Measurements from ENCODE around the gene CCNF.
A peak's percentile ranks its signal among the peaks of the same experiment; 100 is the strongest.
"Not testable (repeated sequence)": the region's sequence is repeated elsewhere in the genome, so short reads cannot be mapped to it uniquely, and the experiment has no call there.

Gene CCNF

GRCh38 chr16:2429034-2429770 is at the start of gene CCNF:
Gene CCNF, plus strand, starts transcription at chr16:2429447. Its CDS starts 35 bp downstream, at chr16:2429482.
- peaks cover 17% of the 10 kb centered on the region for H3K4me1 ChIP-seq
- no peaks in the 10 kb centered on the region for H3K9me3 ChIP-seq
- in situ Hi-C loops (cut with MboI; ENCODE audit: low sequenced_read_pairs), result no loop called here
- H3K27me3 ChIP-seq (ENCODE audit: low read depth), result no peaks in the 10 kb centered on the region
- peaks cover 44% of the 10 kb centered on the region for H3K36me3 ChIP-seq (replicated peaks)
- DNase-seq (ENCODE audit: low spot score in 2 of 2), result peak; percentile 95 to 99
- H3K4me3 ChIP-seq, result peak within 1 kb of the TSS; percentile 89

- Histone ChIP-seq H3K36me3 (replicated peaks) (no peaks in the 10 kb centered on the region), H3K4me1 (no peaks in the 10 kb centered on the region), H3K9me3 (no peaks in the 10 kb centered on the region), H3K27me3 (ENCODE audit: low read depth) (peaks cover 9% of the 10 kb centered on the region), H3K4me3 (no peak overlapping the region)
- in situ Hi-C loops (cut with MboI; ENCODE audit: low sequenced_read_pairs), result no loop called here
- no peak for DNase-seq (ENCODE audit: low spot score in 2 of 2)
These were observed 45.7 kb upstream of the CCNF start for GRCh38 chr16:2383501-2383900.

GRCh38 chr16:2384426-2384825 is 44.8 kb upstream of the CCNF start:
- no peaks in the 10 kb centered on the region for H3K4me1 ChIP-seq
- H3K27me3 ChIP-seq (ENCODE audit: low read depth), result peaks cover 9% of the 10 kb centered on the region
- in situ Hi-C loops (cut with MboI; ENCODE audit: low sequenced_read_pairs), result no loop called here
- H3K4me3 ChIP-seq, result no peak overlapping the region
- H3K9me3 ChIP-seq, result no peaks in the 10 kb centered on the region
- H3K36me3 ChIP-seq (replicated peaks), result no peaks in the 10 kb centered on the region
- DNase-seq (ENCODE audit: low spot score in 2 of 2), result no peak

GRCh38 chr16:2385190-2385836 is 43.9 kb upstream of the CCNF start:
- no peak for DNase-seq (ENCODE audit: low spot score in 2 of 2)
- in situ Hi-C loops (cut with MboI; ENCODE audit: low sequenced_read_pairs), result no loop called here
- no peaks in the 10 kb centered on the region for H3K36me3 ChIP-seq (replicated peaks)

GRCh38 chr16:2385982-2386381 is 43.3 kb upstream of the CCNF start:
- H3K36me3 ChIP-seq (replicated peaks); H3K9me3 ChIP-seq; H3K4me1 ChIP-seq; H3K4me3 ChIP-seq; in situ Hi-C loops (cut with MboI; ENCODE audit: low sequenced_read_pairs); DNase-seq (ENCODE audit: low spot score in 2 of 2); H3K27me3 ChIP-seq (ENCODE audit: low read depth): not testable (repeated sequence)

More at GRCh38 chr16:2385190-2385836, 43.9 kb upstream of the CCNF start:
- H3K27me3 ChIP-seq (ENCODE audit: low read depth), result peaks cover 9% of the 10 kb centered on the region
- H3K9me3 ChIP-seq, result no peaks in the 10 kb centered on the region
- no peak overlapping the region for H3K4me3 ChIP-seq
- no peaks in the 10 kb centered on the region for H3K4me1 ChIP-seq

GRCh38 chr16:2386990-2387389 is 42.3 kb upstream of the CCNF start:
- in situ Hi-C loops (cut with MboI; ENCODE audit: low sequenced_read_pairs), result no loop called here
- H3K36me3 ChIP-seq (replicated peaks), result no peaks in the 10 kb centered on the region

GRCh38 chr16:2388139-2388874 is 40.9 kb upstream of the CCNF start:
- Histone ChIP-seq H3K9me3 (no peaks in the 10 kb centered on the region), H3K27me3 (ENCODE audit: low read depth) (no peaks in the 10 kb centered on the region), H3K4me3 (no peak overlapping the region), H3K4me1 (no peaks in the 10 kb centered on the region), H3K36me3 (replicated peaks) (no peaks in the 10 kb centered on the region)
- no peak for DNase-seq (ENCODE audit: low spot score in 2 of 2)
- in situ Hi-C loops (cut with MboI; ENCODE audit: low sequenced_read_pairs), result no loop called here

More at GRCh38 chr16:2386990-2387389, 42.3 kb upstream of the CCNF start:
- no peak for DNase-seq (ENCODE audit: low spot score in 2 of 2)
- H3K9me3 ChIP-seq, result no peaks in the 10 kb centered on the region
- H3K4me1 ChIP-seq, result no peaks in the 10 kb centered on the region
- H3K4me3 ChIP-seq, result no peak overlapping the region
- H3K27me3 ChIP-seq (ENCODE audit: low read depth), result peaks cover 2% of the 10 kb centered on the region; the same call in 1 of the 2 replicates

GRCh38 chr16:2388875-2389433 is 40.3 kb upstream of the CCNF start:
- Histone ChIP-seq H3K9me3 (no peaks in the 10 kb centered on the region), H3K4me1 (no peaks in the 10 kb centered on the region), H3K4me3 (no peak overlapping the region), H3K27me3 (ENCODE audit: low read depth) (0 out of 2 replicates have a peak, but pooled peaks cover 5% of the 10 kb centered on the region), H3K36me3 (replicated peaks) (no peaks in the 10 kb centered on the region)
- DNase-seq (ENCODE audit: low spot score in 2 of 2), result no peak
- in situ Hi-C loops (cut with MboI; ENCODE audit: low sequenced_read_pairs), result no loop called here

GRCh38 chr16:2392025-2392424 is 37.2 kb upstream of the CCNF start:
- in situ Hi-C loops (cut with MboI; ENCODE audit: low sequenced_read_pairs), result no loop called here
- H3K9me3 ChIP-seq, result no peaks in the 10 kb centered on the region

GRCh38 chr16:2398520-2398919 is 30.7 kb upstream of the CCNF start:
- Histone ChIP-seq H3K4me3 (no peak overlapping the region), H3K9me3 (no peaks in the 10 kb centered on the region), H3K27me3 (ENCODE audit: low read depth) (0 out of 2 replicates have a peak, but pooled peaks cover 3% of the 10 kb centered on the region), H3K36me3 (replicated peaks) (no peaks in the 10 kb centered on the region), H3K4me1 (no peaks in the 10 kb centered on the region)
- in situ Hi-C loops (cut with MboI; ENCODE audit: low sequenced_read_pairs), result no loop called here
- no peak for DNase-seq (ENCODE audit: low spot score in 2 of 2)

More at GRCh38 chr16:2392025-2392424, 37.2 kb upstream of the CCNF start:
- no peak for DNase-seq (ENCODE audit: low spot score in 2 of 2)
- H3K4me1 ChIP-seq, result no peaks in the 10 kb centered on the region
- H3K4me3 ChIP-seq, result no peak overlapping the region
- no peaks in the 10 kb centered on the region for H3K36me3 ChIP-seq (replicated peaks)
- H3K27me3 ChIP-seq (ENCODE audit: low read depth), result 0 out of 2 replicates have a peak, but pooled peaks cover 5% of the 10 kb centered on the region

GRCh38 chr16:2404099-2404498 is 25.1 kb upstream of the CCNF start:
- no peak overlapping the region for H3K4me3 ChIP-seq
- H3K9me3 ChIP-seq, result no peaks in the 10 kb centered on the region
- DNase-seq (ENCODE audit: low spot score in 2 of 2), result no peak
- no peaks in the 10 kb centered on the region for H3K4me1 ChIP-seq
- H3K27me3 ChIP-seq (ENCODE audit: low read depth), result no peaks in the 10 kb centered on the region
- in situ Hi-C loops (cut with MboI; ENCODE audit: low sequenced_read_pairs), result no loop called here
- no peaks in the 10 kb centered on the region for H3K36me3 ChIP-seq (replicated peaks)

GRCh38 chr16:2415085-2415484 is 14.2 kb upstream of the CCNF start:
- DNase-seq (ENCODE audit: low spot score in 2 of 2), result no peak
- Histone ChIP-seq H3K36me3 (replicated peaks) (no peaks in the 10 kb centered on the region), H3K4me3 (no peak overlapping the region), H3K27me3 (ENCODE audit: low read depth) (peaks cover 13% of the 10 kb centered on the region), H3K9me3 (no peaks in the 10 kb centered on the region), H3K4me1 (no peaks in the 10 kb centered on the region)
- in situ Hi-C loops (cut with MboI; ENCODE audit: low sequenced_read_pairs), result no loop called here

- in situ Hi-C loops (cut with MboI; ENCODE audit: low sequenced_read_pairs), result no loop called here
- DNase-seq (ENCODE audit: low spot score in 2 of 2), result no peak
- H3K4me3 ChIP-seq, result no peak overlapping the region
These were observed 9.2 kb upstream of the CCNF start for GRCh38 chr16:2420035-2420434.

More at GRCh38 chr16:2420035-2420434, 9.2 kb upstream of the CCNF start:
- no peaks in the 10 kb centered on the region for H3K9me3 ChIP-seq
- H3K36me3 ChIP-seq (replicated peaks), result no peaks in the 10 kb centered on the region
- peaks cover 2% of the 10 kb centered on the region; the same call in 1 of the 2 replicates for H3K4me1 ChIP-seq
- H3K27me3 ChIP-seq (ENCODE audit: low read depth), result no peaks in the 10 kb centered on the region
